Activated B cell treated with CpG ODN at 0.5 μM for 24 hours (primary cell): Measurements from ENCODE around the gene NUBP2. TPM values are rescaled to one million over a fixed set of nuclear protein-coding genes. Genes with fewer than 3 reads are reported as not detected.
A peak's percentile ranks its signal among the peaks of the same experiment; 100 is the strongest.

Source experiments
- ATAC-seq: fragments of 200-7000 bp; cut with Tn5 transposase; one replicate; pipeline ENCODE4 v1.10.0; 2021; ENCODE audit warnings: low read depth, mild to moderate bottlenecking, moderate library complexity
- CTCF ChIA-PET: fragments of 350-600 bp; sonication (Branson Sonifier 250); formaldehyde crosslinking; loops from one replicate; lab custom pipeline; 2021; ENCODE audit warnings: antibody characterized with exemption; lab: Charles Lee
- POLR2A ChIA-PET: fragments of 350-600 bp; sonication (Branson Sonifier 250); formaldehyde crosslinking; loops from one replicate; lab custom pipeline; 2021; ENCODE audit warnings: antibody characterized with exemption; lab: Charles Lee
- DNase-seq: peaks from one replicate; pipeline ENCODE4 v3.0.0; 2022
- H3K27ac Mint-ChIP-seq: one replicate; pipeline ENCODE4 v1.8.0; 2020; ENCODE audit warnings: mixed read lengths
- H3K27me3 Mint-ChIP-seq: one replicate; pipeline ENCODE4 v1.8.0; 2021; ENCODE audit warnings: mixed read lengths
- H3K36me3 Mint-ChIP-seq: one replicate; pipeline ENCODE4 v1.8.0; 2021; ENCODE audit warnings: low read depth, mixed read lengths
- H3K4me1 Mint-ChIP-seq: one replicate; pipeline ENCODE4 v1.8.0; 2021; ENCODE audit warnings: mixed read lengths
- H3K4me3 Mint-ChIP-seq: one replicate; pipeline ENCODE4 v1.8.0; 2020; ENCODE audit warnings: mild to moderate bottlenecking, mixed read lengths
- H3K9me3 Mint-ChIP-seq: one replicate; pipeline ENCODE4 v1.8.0; 2020; ENCODE audit warnings: mixed read lengths
- CTCF ChIP-seq: fragments of 200-600 bp; IDR thresholded peaks from one replicate; pipeline ENCODE4 v1.8.0; 2022; ENCODE audit warnings: antibody characterized with exemption, mild to moderate bottlenecking
- intact Hi-C: fragments of 100-400 bp; cut with micrococcal nuclease; formaldehyde crosslinking; loops from one replicate; pipeline ENCODE4 v1.15.1; 2024
- total RNA-seq: library from RNA; stranded (reverse); gene quantifications from 2 replicates; pipeline ENCODE4 v1.2.3, GENCODE V29; 2022

The NUBP2 gene
- total RNA-seq, 1 donor from 2014 or later: 54.2 TPM

DNA sequence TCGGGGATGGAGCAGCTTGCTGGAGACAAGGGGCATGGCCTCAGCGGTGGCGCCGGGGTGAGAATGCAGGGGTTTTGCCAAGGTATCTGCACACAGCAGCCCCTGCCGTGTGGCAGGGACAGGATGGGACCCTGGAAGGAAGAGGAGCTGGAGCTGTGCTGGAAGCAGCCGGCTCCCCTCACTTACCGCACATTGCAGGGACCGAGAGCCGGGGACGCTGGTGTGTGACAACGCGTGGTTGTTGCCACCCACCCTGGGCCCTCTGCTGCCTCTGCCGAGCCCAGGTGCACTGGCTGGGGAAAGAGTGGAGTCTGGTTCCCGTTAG, 3.0 kb downstream of the NUBP2 start:
- no peak for TF ChIP-seq CTCF
- ChIA-PET POLR2A (interaction anchor here (0.6 kb wide), 1 partner anchor 50 kb away, joined by 4 read pairs; no protein-coding TSS in a partner anchor), CTCF (no interaction called here)
- Mint-ChIP-seq H3K27ac (no peak overlapping the region), H3K9me3 (no peaks in the 10 kb centered on the region), H3K4me3 (no peak overlapping the region), H3K36me3 (peaks cover 23% of the 10 kb centered on the region), H3K27me3 (no peaks in the 10 kb centered on the region), H3K4me1 (peaks cover 24% of the 10 kb centered on the region)
- intact Hi-C loops: no loop called here
- DNase-seq (no peak), ATAC-seq (no peak)

GRCh38 chr16:1786242-1787055, 3.7 kb downstream of the NUBP2 start:
- no peaks in the 10 kb centered on the region for H3K27me3 Mint-ChIP-seq
- ATAC-seq (no peak), DNase-seq (peak; percentile 13)
- peaks cover 20% of the 10 kb centered on the region for H3K4me1 Mint-ChIP-seq
- CTCF ChIA-PET: no interaction called here
- peaks cover 23% of the 10 kb centered on the region for H3K36me3 Mint-ChIP-seq
- intact Hi-C loops: no loop called here
- H3K4me3 Mint-ChIP-seq: no peak overlapping the region
- no peak overlapping the region for H3K27ac Mint-ChIP-seq
- no peaks in the 10 kb centered on the region for H3K9me3 Mint-ChIP-seq
- POLR2A ChIA-PET: interaction anchor here (0.6 kb wide), 1 partner anchor 49 kb away, joined by 4 read pairs; no protein-coding TSS in a partner anchor
- TF ChIP-seq CTCF: no peak

DNA sequence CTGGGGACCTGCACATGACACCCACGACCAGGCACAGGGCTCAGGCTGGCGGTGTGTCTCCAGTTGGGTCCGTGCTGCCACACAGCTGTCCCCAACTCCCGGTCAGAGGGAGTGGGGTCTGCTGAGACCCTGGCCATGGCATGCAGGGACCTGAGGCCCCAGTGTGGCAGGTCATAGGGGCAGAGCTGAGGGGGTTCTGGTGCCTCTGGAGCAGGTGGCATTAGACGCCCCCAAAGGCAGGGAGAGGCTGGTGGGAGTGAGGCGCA, 4.2 kb downstream of the NUBP2 start:
- H3K9me3 Mint-ChIP-seq: no peaks in the 10 kb centered on the region
- intact Hi-C loops: no loop called here
- no peak overlapping the region for H3K4me3 Mint-ChIP-seq
- TF ChIP-seq CTCF: no peak
- POLR2A ChIA-PET: no interaction called here
- DNase-seq (no peak), ATAC-seq (no peak)
- CTCF ChIA-PET: no interaction called here
- H3K27me3 Mint-ChIP-seq: no peaks in the 10 kb centered on the region
- H3K27ac Mint-ChIP-seq: no peak overlapping the region
- H3K4me1 Mint-ChIP-seq: peaks cover 15% of the 10 kb centered on the region
- peaks cover 23% of the 10 kb centered on the region for H3K36me3 Mint-ChIP-seq

DNA sequence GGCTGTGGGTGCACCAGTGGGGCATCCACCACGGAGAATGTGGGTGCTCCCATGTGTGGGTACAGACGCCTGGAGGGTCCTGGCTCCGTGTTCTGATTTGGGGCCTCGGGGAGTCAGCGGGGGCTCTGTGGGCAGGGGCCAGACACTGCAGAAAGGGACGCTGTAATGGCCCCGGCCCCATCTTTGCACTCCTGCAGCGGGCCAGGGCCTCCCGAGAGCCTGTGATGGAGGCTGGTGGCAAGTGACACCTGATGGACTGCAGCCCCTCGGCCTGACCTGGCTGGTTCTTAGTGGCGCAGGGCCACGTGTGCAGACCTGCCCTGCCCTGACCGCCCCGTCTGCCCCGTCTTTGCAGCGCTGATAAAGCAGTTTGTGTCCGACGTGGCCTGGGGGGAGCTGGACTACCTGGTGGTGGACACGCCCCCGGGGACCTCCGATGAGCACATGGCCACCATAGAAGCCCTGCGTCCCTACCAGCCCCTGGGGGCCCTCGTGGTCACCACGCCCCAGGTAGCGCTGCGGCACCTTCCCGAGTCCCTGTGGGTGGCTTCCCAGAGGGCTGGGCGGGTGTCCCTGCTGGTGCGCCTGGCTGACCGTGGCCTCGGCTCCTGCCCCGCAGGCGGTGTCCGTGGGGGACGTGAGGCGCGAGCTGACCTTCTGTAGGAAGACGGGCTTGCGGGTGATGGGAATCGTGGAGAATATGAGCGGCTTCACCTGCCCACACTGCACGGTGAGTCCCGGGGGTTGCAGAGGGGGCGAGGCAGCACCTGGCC, 4.7 kb downstream of the NUBP2 start:
- CTCF ChIA-PET: no interaction called here

More for the DNA sequence above, 4.7 kb downstream of the NUBP2 start:
- H3K36me3 Mint-ChIP-seq: peaks cover 23% of the 10 kb centered on the region
- no peaks in the 10 kb centered on the region for H3K27me3 Mint-ChIP-seq
- DNase-seq (no peak), ATAC-seq (no peak)
- intact Hi-C loops: no loop called here
- peaks cover 14% of the 10 kb centered on the region for H3K4me1 Mint-ChIP-seq
- H3K27ac Mint-ChIP-seq: no peak overlapping the region
- TF ChIP-seq CTCF: no peak
- H3K4me3 Mint-ChIP-seq: no peak overlapping the region
- H3K9me3 Mint-ChIP-seq: no peaks in the 10 kb centered on the region
- POLR2A ChIA-PET: no interaction called here
